ENCODE measurements around the gene PLCB4.

PLCB4 gene

GRCh38 chr20:9241721-9242427 is 173.0 kb downstream of the PLCB4 start:
- Histone ChIP-seq H3K9me3 (ENCODE audit: control insufficient read depth, insufficient read depth, low read depth, low read length) (no peaks in the 10 kb centered on the region), H3K27ac (ENCODE audit: extremely low read depth, low read depth, low read length) (no peak overlapping the region), H3K4me3 (ENCODE audit: low read depth, low read length) (no peak overlapping the region), H3K36me3 (ENCODE audit: control insufficient read depth in 2 of 2, insufficient read depth in 1 of 2, low read length in 2 of 2) (no peaks in the 10 kb centered on the region), H3K4me1 (ENCODE audit: control insufficient read depth, insufficient read depth, low read length) (peaks cover 4% of the 10 kb centered on the region; the same call in 1 of the 2 replicates)
- TF ChIP-seq ZNF521 (tag by site-specific recombination; IDR thresholded peaks at IDR 0.05) (no peak), REST (tag by site-specific recombination; IDR thresholded peaks at IDR 0.05) (no peak), MYNN (tag by site-specific recombination; IDR thresholded peaks at IDR 0.05; ENCODE audit: borderline replicate concordance) (no peak), ATF2 (tag by site-specific recombination; IDR thresholded peaks at IDR 0.05; ENCODE audit: low read depth) (no peak), ZNF449 (tag by site-specific recombination; IDR thresholded peaks at IDR 0.05) (no peak), ZNF274 (IDR thresholded peaks at IDR 0.05; ENCODE audit: low read length) (no peak), ZNF274 (tag by site-specific recombination; IDR thresholded peaks at IDR 0.05; ENCODE audit: borderline replicate concordance) (no peak), ZNF175 (tag by site-specific recombination; IDR thresholded peaks at IDR 0.05) (no peak), HOXA7 (CRISPR knock-in tag; IDR thresholded peaks at IDR 0.05; ENCODE audit: borderline replicate concordance) (no peak), ZNF658 (tag by site-specific recombination; IDR thresholded peaks at IDR 0.05) (no peak), MEIS1 (CRISPR knock-in tag; IDR thresholded peaks at IDR 0.05; ENCODE audit: borderline replicate concordance) (no peak), ZNF596 (tag by site-specific recombination; IDR thresholded peaks at IDR 0.05) (no peak), BCL11A (tag by site-specific recombination; IDR thresholded peaks at IDR 0.05; ENCODE audit: low read depth) (no peak), ZNF600 (tag by site-specific recombination; IDR thresholded peaks at IDR 0.05) (no peak), ZNF423 (tag by site-specific recombination; IDR thresholded peaks at IDR 0.05) (no peak)
- CTCF ChIA-PET = no interaction called here
- POLR2A ChIA-PET = no interaction called here

GRCh38 chr20:9243986-9244385 is 175.1 kb downstream of the PLCB4 start:
- Histone ChIP-seq H3K9me3 (ENCODE audit: control insufficient read depth, insufficient read depth, low read depth, low read length) (no peaks in the 10 kb centered on the region), H3K4me3 (ENCODE audit: low read depth, low read length) (no peak overlapping the region), H3K4me1 (ENCODE audit: control insufficient read depth, insufficient read depth, low read length) (peaks cover 4% of the 10 kb centered on the region; the same call in 1 of the 2 replicates), H3K27ac (ENCODE audit: extremely low read depth, low read depth, low read length) (no peak overlapping the region), H3K36me3 (ENCODE audit: control insufficient read depth in 2 of 2, insufficient read depth in 1 of 2, low read length in 2 of 2) (no peaks in the 10 kb centered on the region)
- CTCF ChIA-PET = no interaction called here
- POLR2A ChIA-PET = no interaction called here
- TF ChIP-seq ZNF133 (tag by site-specific recombination; IDR thresholded peaks at IDR 0.05) = no peak
- TF ChIP-seq ZNF600 (tag by site-specific recombination; IDR thresholded peaks at IDR 0.05) = no peak
- TF ChIP-seq GLI2 (tag by site-specific recombination; IDR thresholded peaks at IDR 0.05; ENCODE audit: borderline replicate concordance, low read depth) = no peak
- no peak for TF ChIP-seq ZBTB8A (tag by site-specific recombination; IDR thresholded peaks at IDR 0.05)
- TF ChIP-seq ZBTB49 (tag by site-specific recombination; IDR thresholded peaks at IDR 0.05; ENCODE audit: low read depth) = no peak
- TF ChIP-seq ZNF585B (tag by site-specific recombination; IDR thresholded peaks at IDR 0.05) = no peak
- no peak for TF ChIP-seq ZNF776 (tag by site-specific recombination; IDR thresholded peaks at IDR 0.05; ENCODE audit: borderline replicate concordance)
- no peak for TF ChIP-seq ZNF580 (tag by site-specific recombination; IDR thresholded peaks at IDR 0.05)
- no peak for TF ChIP-seq ZNF221 (tag by site-specific recombination; IDR thresholded peaks at IDR 0.05; ENCODE audit: borderline replicate concordance)
- TF ChIP-seq ZBTB6 (tag by site-specific recombination; IDR thresholded peaks at IDR 0.05) = no peak
- TF ChIP-seq ZSCAN30 (tag by site-specific recombination; IDR thresholded peaks at IDR 0.05) = no peak

All from HEK293 (cell line).